ENCODE data around the gene CRTC3.

GRCh38 chr15:90564051-90564450, 34.3 kb downstream of the CRTC3 start:
- TF ChIP-seq CTCF (conservative IDR thresholded peaks at IDR 0.05; ENCODE audit: low read length) (no peak), EZH2phosphoT487 (IDR thresholded peaks at IDR 0.05; ENCODE audit: borderline replicate concordance, low read depth, low read length) (no peak)

Measured in OCI-LY7 (cell line).